ENCODE measurements around the gene TSBP1. TPM values are rescaled to one million over a fixed set of nuclear protein-coding genes. Genes with fewer than 3 reads are reported as not detected.

The TSBP1 gene
- total RNA-seq, 2 experiments from 2014 or later: not detected

DNA sequence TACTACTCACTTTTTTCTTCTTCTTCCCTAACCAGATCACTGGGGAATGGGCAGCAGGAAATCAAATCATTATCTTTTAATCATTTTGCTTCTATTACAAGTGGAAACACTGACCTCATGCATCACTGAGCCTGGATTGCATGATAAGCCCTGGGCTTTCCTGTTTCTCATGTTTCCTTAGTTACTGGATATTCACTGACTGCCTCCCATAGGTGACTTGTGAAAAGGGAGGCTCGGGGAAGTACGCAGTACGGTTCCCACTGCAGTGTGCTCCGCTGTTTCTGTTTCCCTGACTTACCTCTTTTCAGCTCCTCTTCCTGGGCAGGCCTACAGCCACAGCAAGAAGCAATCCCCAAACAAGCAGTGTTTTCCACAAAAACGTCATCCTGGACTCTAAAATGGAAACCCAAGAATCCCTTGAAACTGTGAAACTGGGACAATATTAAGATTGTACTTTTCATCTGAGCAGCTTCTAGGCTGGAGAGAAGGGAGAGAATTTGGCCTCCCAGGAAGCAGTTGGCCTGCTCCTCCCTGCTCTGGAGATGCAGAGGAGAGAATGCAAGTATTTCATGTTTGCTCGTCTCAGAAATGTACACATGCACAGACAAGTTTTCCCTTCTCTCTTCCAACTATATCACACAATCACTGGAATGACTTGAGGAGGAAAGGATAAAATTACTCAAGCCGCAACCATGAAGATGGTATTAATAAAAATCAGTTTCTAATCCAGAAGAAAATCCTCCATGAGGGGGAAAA is 22.1 kb upstream of the TSBP1 start:
- H2AFZ ChIP-seq (ENCODE audit: low read length): peak overlapping the region; percentile 74; the same call in 1 of the 2 replicates
- no peak overlapping the region for H3K27ac ChIP-seq (ENCODE audit: low read depth, low read length, poor library complexity, severe bottlenecking)
- H3K36me3 ChIP-seq (ENCODE audit: insufficient read depth, low read length): no peaks in the 10 kb centered on the region
- ChIA-PET CTCF (ENCODE audit: unreplicated experiment) (no interaction called here), POLR2A (interaction anchor here (0.6 kb wide), 1 partner anchor 300 kb away, joined by 4 read pairs; no protein-coding TSS in a partner anchor)
- no TSS peak for BruUV-seq (replicated peaks)
- no peak for DNase-seq (ENCODE audit: low spot score)
- no peaks in the 10 kb centered on the region for H3K9me3 ChIP-seq (ENCODE audit: low read length)
- H3K79me2 ChIP-seq (ENCODE audit: insufficient read depth, low read depth, low read length): no peaks in the 10 kb centered on the region
- H3K4me1 ChIP-seq (ENCODE audit: insufficient read depth, low read length, poor library complexity, severe bottlenecking): peaks cover 51% of the 10 kb centered on the region
- H3K4me3 ChIP-seq (ENCODE audit: low read depth, low read length, poor library complexity, severe bottlenecking): no peak overlapping the region
- no peaks in the 10 kb centered on the region for H4K20me1 ChIP-seq (ENCODE audit: insufficient read depth, low read length)
- intact Hi-C loops (cut with micrococcal nuclease; ENCODE audit: unreplicated experiment): no loop called here
- no peaks in the 10 kb centered on the region for H3K9me2 ChIP-seq (ENCODE audit: insufficient read depth, low read length)
- TF ChIP-seq, protein P1, sequence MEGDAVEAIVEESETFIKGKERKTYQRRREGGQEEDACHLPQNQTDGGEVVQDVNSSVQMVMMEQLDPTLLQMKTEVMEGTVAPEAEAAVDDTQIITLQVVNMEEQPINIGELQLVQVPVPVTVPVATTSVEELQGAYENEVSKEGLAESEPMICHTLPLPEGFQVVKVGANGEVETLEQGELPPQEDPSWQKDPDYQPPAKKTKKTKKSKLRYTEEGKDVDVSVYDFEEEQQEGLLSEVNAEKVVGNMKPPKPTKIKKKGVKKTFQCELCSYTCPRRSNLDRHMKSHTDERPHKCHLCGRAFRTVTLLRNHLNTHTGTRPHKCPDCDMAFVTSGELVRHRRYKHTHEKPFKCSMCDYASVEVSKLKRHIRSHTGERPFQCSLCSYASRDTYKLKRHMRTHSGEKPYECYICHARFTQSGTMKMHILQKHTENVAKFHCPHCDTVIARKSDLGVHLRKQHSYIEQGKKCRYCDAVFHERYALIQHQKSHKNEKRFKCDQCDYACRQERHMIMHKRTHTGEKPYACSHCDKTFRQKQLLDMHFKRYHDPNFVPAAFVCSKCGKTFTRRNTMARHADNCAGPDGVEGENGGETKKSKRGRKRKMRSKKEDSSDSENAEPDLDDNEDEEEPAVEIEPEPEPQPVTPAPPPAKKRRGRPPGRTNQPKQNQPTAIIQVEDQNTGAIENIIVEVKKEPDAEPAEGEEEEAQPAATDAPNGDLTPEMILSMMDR (conservative IDR thresholded peaks at IDR 0.05; ENCODE audit: low read length): no peak
- TF ChIP-seq EZH2phosphoT487 (IDR thresholded peaks at IDR 0.05; ENCODE audit: borderline replicate concordance, low read depth, low read length): no peak
- no peak overlapping the region for H3K4me2 ChIP-seq (ENCODE audit: low read length)

DNA sequence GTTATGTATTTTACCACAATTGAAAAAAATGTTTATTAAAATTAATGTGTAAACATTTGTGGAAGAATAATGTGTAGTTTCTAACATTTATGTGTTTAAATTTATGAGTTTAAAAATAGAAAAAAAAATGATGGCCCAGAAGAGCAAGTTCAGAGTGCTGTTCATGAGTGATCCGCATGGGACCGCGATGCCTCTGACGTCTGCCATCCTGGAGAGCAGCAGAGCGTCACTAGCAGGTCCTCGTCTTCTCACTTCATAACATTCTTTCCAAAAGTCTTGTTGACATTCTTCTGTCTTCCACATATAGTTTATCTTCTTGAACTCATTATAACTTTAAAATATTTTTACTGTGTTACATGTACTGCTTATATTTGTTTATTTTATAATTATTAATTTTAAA is 19.8 kb upstream of the TSBP1 start:
- Histone ChIP-seq H3K9me2 (ENCODE audit: insufficient read depth, low read length) (no peaks in the 10 kb centered on the region), H3K4me2 (ENCODE audit: low read length) (no peak overlapping the region), H3K27ac (ENCODE audit: low read depth, low read length, poor library complexity, severe bottlenecking) (no peak overlapping the region), H2AFZ (ENCODE audit: low read length) (no peak overlapping the region), H3K4me1 (ENCODE audit: insufficient read depth, low read length, poor library complexity, severe bottlenecking) (peaks cover 28% of the 10 kb centered on the region), H3K79me2 (ENCODE audit: insufficient read depth, low read depth, low read length) (no peaks in the 10 kb centered on the region), H3K4me3 (ENCODE audit: low read depth, low read length, poor library complexity, severe bottlenecking) (no peak overlapping the region), H3K36me3 (ENCODE audit: insufficient read depth, low read length) (no peaks in the 10 kb centered on the region), H4K20me1 (ENCODE audit: insufficient read depth, low read length) (no peaks in the 10 kb centered on the region), H3K9me3 (ENCODE audit: low read length) (no peaks in the 10 kb centered on the region)
- ChIA-PET POLR2A (no interaction called here), CTCF (ENCODE audit: unreplicated experiment) (no interaction called here)
- intact Hi-C loops (cut with micrococcal nuclease; ENCODE audit: unreplicated experiment): no loop called here
- no TSS peak for BruUV-seq (replicated peaks)
- no peak for DNase-seq (ENCODE audit: low spot score)
- TF ChIP-seq, protein P1 (conservative IDR thresholded peaks at IDR 0.05; ENCODE audit: low read length): no peak
- no peak for TF ChIP-seq EZH2phosphoT487 (IDR thresholded peaks at IDR 0.05; ENCODE audit: borderline replicate concordance, low read depth, low read length)
